Mammary epithelial cell (primary cell): ENCODE results near the gene ROCK1.

Experiments used
- CTCF ChIP-seq, 2 donors: IDR thresholded peaks in 1 of 2; conservative IDR thresholded peaks in 1 of 2; 2 replicates each; pipeline ENCODE4 v1.5.1; 2011 to 2012; ENCODE audit warnings: inconsistent platforms in 2 of 2, low read length in 2 of 2, mild to moderate bottlenecking in 2 of 2, control low read depth in 1 of 2, low read depth in 1 of 2; ENCODE audit not compliant: insufficient read depth in 1 of 2; ENCODE audit errors: extremely low read depth in 1 of 2
- EZH2 ChIP-seq: IDR thresholded peaks from 2 replicates; pipeline ENCODE4 v1.6.1; 2012; ENCODE audit warnings: low read length, inconsistent platforms, borderline replicate concordance

- TF ChIP-seq EZH2, result no peak
- no peak for TF ChIP-seq CTCF (conservative IDR thresholded peaks at IDR 0.05 in 1 of 2, IDR thresholded peaks at IDR 0.05 in 1 of 2; ENCODE audit: extremely low read depth in 1 of 2, insufficient read depth in 1 of 2, low read depth in 1 of 2, low read length in 2 of 2)
Observed at GRCh38 chr18:21111346-21112139, at the start of gene ROCK1.
